LNCaP clone FGC (cell line): ENCODE measurements around the gene C2CD4D.
"Not testable (repeated sequence)": the region's sequence is repeated elsewhere in the genome, so short reads cannot be mapped to it uniquely, and the experiment has no call there.

Source experiments
- DNase-seq: peaks from one replicate; pipeline ENCODE4 v3.0.0-alpha.2; 2011; ENCODE audit warnings: low read depth
- H3K4me3 ChIP-seq: 2 replicates; pipeline ENCODE4 v1.5.1; 2011; ENCODE audit warnings: mild to moderate bottlenecking, low read depth, low read length, control low read depth
- TF ChIP-seq, protein P1 (sequence below): IDR thresholded peaks from 2 replicates; pipeline ENCODE4 v1.5.1; 2012; ENCODE audit warnings: mild to moderate bottlenecking; ENCODE audit not compliant: control insufficient read depth, insufficient read depth; ENCODE audit errors: extremely low read depth

Gene C2CD4D

DNA sequence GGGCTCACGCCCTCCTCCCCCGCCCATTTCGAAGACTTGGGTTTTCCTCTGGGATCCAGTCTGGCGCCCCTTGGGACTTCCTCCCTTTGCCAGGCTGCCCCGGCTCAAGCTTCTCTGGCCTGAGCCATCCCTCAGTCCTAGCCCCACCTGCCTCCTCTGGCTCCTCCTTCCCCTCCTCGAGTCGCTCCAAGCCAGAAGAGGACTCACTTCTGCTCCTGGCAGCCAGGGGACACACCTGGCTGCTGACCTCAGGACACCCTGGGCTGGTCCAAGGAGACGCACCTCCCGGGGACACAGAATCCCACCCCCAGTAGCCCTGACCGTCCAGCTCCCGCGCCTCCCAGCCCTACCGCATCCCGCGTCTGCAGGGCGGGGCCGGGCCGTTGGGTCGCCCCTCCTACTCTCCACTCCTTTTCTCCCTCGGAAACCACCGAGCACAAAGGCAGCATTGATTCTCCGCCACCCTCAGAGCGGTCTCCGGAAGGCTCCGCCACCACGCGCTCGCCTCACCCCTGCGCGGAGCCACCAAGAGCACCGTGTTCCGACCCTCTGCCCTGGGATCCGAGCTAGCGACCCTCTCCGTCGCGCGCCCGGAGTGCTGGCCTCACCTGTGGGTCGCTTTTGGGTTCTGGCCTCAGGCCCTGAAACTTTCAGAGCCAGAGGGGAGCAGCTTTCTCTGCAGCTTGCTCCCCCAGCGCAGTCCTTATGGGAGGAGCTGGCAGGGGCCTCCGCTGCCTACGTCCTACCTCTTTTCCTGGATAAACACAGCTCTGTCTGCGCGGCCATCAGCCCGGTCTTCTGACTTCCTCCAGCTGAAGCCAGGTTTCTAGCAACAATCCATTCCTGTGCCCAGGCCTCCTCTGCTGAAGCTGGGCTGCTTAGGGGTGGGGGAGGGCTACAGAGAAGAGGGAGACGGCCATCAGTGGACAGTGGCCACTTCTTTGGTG lies at the start of gene C2CD4D:
Gene C2CD4D (minus strand): TSS at position 364 of the 947 bp plus-strand sequence. CDS start 831 bp downstream, outside the sequence.
- TF ChIP-seq, protein P1, sequence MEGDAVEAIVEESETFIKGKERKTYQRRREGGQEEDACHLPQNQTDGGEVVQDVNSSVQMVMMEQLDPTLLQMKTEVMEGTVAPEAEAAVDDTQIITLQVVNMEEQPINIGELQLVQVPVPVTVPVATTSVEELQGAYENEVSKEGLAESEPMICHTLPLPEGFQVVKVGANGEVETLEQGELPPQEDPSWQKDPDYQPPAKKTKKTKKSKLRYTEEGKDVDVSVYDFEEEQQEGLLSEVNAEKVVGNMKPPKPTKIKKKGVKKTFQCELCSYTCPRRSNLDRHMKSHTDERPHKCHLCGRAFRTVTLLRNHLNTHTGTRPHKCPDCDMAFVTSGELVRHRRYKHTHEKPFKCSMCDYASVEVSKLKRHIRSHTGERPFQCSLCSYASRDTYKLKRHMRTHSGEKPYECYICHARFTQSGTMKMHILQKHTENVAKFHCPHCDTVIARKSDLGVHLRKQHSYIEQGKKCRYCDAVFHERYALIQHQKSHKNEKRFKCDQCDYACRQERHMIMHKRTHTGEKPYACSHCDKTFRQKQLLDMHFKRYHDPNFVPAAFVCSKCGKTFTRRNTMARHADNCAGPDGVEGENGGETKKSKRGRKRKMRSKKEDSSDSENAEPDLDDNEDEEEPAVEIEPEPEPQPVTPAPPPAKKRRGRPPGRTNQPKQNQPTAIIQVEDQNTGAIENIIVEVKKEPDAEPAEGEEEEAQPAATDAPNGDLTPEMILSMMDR: peak; percentile 12; the same call in 1 of the 2 replicates
- H3K4me3 ChIP-seq: peak within 1 kb of the TSS; percentile 61
- DNase-seq: peak; percentile 79

DNA sequence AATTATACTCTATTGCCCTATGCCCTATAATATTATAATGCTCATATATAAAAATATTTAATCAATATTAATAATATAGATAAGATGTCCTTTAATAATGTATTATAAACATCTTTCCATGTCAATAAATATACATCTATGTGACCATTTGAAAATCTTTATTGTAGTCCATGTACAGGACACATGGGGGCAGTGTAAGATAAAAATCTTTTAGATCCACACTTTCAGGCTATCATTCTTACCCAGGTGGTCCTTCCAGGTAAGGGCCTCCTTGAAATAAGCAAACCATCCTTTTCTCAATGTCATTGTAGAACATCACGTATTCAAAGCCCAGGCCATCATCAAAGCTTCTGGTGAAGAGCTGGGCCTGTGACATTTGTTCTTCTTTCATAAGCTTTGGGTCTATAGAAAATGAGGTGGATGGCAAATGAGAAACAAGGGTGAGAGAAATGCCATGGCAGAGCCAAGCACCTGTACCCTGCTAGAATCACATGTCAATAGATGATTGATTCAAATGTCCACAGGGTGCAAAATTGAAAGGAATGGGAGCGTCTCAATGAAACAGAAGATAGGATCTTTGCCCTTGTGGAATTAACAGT lies 49.5 kb upstream of the C2CD4D start:
- TF ChIP-seq, protein P1: peak; percentile 42
- no peak for DNase-seq
- H3K4me3 ChIP-seq: no peak overlapping the region

DNA sequence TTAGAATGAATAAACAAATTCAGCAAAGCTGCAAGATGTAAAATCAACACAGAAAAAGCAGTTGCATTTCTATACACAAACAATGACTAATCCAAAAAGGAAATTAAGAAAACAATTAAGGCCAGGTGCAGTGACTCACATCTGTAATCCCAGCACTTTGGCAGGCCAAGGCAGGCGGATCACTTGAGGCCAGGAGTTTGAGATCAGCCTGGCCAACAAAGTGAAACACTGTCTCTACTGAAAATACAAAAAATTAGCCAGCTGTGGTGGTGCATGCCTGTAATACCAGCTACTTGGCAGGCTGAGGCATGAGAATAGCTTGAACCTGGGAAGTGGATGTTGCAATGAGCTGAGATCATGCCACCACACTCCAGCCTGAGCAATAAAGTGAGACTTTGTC lies 47.4 kb upstream of the C2CD4D start:
- no peak overlapping the region for H3K4me3 ChIP-seq
- no peak for DNase-seq
- TF ChIP-seq, protein P1: no peak

DNA sequence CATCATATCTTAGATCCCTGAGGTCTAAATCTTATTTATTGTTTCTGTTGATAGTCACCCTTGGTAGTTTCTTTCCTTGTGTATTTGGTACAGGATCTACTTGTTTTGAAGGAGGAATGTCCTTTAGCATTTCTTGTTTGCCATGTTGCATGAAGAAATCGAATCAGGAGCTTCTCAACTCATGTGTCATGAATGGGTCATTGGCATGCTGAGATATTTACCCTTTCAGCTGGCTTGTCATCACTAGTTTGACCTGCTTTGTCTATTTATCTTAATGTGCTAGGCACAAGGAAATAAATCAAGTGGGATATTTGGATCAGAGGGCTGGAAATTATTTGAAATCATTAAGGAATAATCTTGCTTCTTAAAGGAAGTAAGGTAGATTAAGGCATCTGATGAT lies 45.9 kb upstream of the C2CD4D start:
- H3K4me3 ChIP-seq: no peak overlapping the region
- TF ChIP-seq, protein P1: no peak
- DNase-seq: peak; percentile 71

DNA sequence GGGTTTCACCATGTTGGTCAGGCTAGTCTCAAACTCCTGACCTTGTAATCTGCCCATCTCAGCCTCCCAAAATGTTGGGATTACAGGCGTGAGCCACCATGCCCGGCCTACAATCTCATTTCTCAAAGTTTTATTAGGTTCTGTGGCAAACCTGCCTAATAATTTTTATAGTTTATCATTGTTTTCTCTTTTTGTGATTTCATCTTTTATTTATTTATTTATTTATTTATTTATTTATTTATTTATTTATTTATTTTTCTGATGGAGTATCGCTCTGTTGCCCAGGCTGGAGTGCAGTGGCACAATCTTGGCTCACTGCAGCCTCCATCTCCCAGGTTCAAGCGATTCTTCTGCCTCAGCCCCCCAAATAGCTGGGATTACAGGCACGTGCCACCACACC lies 45.3 kb upstream of the C2CD4D start:
- not testable (repeated sequence) for DNase-seq, H3K4me3 ChIP-seq

DNA sequence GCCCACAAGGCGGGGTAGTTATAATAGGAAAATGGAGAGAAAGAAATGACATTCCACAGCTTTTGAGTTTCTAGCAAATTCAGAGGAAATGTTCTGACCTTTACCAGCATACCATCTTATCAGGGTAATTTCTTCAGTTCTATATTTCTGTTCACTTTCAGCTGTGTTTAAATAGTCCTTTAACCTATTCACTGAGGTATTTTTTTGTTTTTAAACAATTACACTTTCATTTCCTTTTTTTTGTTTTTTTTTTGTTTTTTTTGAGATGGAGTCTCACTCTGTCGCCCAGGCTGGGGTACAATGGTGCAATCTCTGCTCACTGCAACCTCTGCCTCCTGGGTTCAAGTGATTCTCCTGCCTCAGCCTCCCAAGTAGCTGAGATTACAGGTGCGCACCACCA lies 44.8 kb upstream of the C2CD4D start:
- not testable (repeated sequence) for H3K4me3 ChIP-seq, DNase-seq

DNA sequence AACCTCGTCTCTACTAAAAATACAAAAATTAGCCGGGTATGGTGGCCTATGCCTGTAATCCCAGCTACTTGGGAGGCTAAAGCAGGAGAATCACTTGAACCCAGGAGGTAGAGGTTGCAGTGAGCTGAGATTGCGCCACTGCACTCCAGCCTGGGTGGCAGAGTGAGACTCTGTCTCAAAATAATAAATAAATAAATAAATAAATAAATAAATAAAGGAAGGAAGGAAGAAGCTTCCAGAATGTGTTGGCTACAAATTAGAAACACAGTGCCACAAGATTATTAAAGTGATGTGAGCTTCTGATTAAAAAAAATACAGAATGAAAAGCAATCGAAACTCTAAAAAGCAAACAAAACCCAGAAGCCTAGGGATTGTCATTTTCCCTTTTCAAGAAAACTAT lies 44.3 kb upstream of the C2CD4D start:
- DNase-seq, H3K4me3 ChIP-seq: not testable (repeated sequence)

DNA sequence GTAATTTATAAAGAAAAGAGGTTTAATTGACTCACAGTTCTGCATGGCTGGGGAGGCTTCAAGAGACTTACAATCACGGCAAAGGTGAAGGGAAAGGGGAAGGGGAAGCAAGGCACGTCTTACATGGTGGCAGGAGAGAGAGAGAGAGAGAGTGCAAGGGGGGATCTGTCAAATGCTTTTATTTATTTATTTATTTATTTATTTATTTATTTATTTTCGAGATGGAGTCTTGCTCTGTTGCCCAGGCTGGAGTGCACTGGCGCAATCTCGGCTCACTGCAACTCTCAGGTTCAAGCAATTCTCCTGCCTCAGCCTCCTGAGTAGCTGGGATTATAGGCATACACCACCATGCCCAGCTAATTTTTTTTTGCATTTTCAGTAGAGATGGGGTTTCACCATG lies 43.3 kb upstream of the C2CD4D start:
- not testable (repeated sequence) for DNase-seq, H3K4me3 ChIP-seq

DNA sequence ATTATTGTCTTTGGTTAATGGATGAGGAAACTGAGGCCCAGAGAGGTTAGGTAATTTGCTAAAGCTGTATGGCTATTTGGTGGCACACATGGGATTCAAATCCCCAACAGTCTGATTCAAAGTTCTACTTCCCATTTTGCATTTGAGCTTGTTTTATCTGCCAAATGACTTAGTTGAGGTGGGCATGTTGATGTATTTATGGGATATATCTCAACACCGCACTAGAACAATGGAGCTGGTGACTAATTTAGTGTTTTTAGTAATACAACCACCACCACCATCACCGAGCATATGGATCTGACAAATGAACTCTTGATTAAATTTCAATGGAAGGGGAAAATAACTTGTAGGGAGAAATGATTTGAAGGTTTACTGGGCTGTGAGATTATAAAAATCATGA lies 42.8 kb upstream of the C2CD4D start:
- no peak for DNase-seq
- TF ChIP-seq, protein P1: no peak
- H3K4me3 ChIP-seq: no peak overlapping the region
